Activated CD4-positive, alpha-beta T cell treated with anti-CD3 and anti-CD28 coated beads, Interleukin-2, amount 10 ng/mL, durations not matched to agents 7 days and 5 days (primary cell): ENCODE data around the gene DUSP2. TPM values are rescaled to one million over a fixed set of nuclear protein-coding genes. Genes with fewer than 3 reads are reported as not detected.

ENCODE experiments used
- CTCF ChIA-PET: fragments of 350-600 bp; sonication (Branson Sonifier 250); formaldehyde crosslinking; loops from one replicate; lab custom pipeline; 2021; ENCODE audit warnings: antibody characterized with exemption; lab: Charles Lee
- POLR2A ChIA-PET: fragments of 350-600 bp; sonication (Branson Sonifier 250); formaldehyde crosslinking; loops from one replicate; lab custom pipeline; 2021; ENCODE audit warnings: antibody characterized with exemption; lab: Charles Lee
- DNase-seq: peaks from one replicate; pipeline ENCODE4 v3.0.0-alpha.2; 2020
- H3K27ac Mint-ChIP-seq: one replicate; pipeline ENCODE4 v1.8.0; 2021; ENCODE audit warnings: mild to moderate bottlenecking, moderate library complexity, mixed read lengths
- H3K27me3 Mint-ChIP-seq: one replicate; pipeline ENCODE4 v1.8.0; 2021; ENCODE audit warnings: mixed read lengths
- H3K36me3 Mint-ChIP-seq: one replicate; pipeline ENCODE4 v1.8.0; 2021; ENCODE audit warnings: low read depth, mixed read lengths
- H3K4me1 Mint-ChIP-seq: one replicate; pipeline ENCODE4 v1.8.0; 2021; ENCODE audit warnings: mixed read lengths
- H3K4me3 Mint-ChIP-seq: one replicate; pipeline ENCODE4 v1.8.0; 2021; ENCODE audit warnings: mild to moderate bottlenecking, moderate library complexity, mixed read lengths
- H3K9me3 Mint-ChIP-seq: one replicate; pipeline ENCODE4 v1.8.0; 2021; ENCODE audit warnings: mixed read lengths
- total RNA-seq, 2 experiments: library from RNA; stranded (reverse); gene quantifications; one replicate each; pipeline ENCODE4 v1.2.3, GENCODE V29; 2021

Gene DUSP2
- total RNA-seq, 2 experiments from 2014 or later: 11.9 to 14.2 TPM

- ChIA-PET POLR2A (no interaction called here), CTCF (interaction anchor here (2.3 to 4.1 kb wide), 4 partner anchors 8 to 23 kb away, joined by 8 to 20 read pairs (median 13); partner anchors contain the start of gene ASTL)
- H3K4me1 Mint-ChIP-seq: peaks cover 72% of the 10 kb centered on the region
Measured at GRCh38 chr2:96151595-96152303, 6.5 kb upstream of the DUSP2 start.

DNA sequence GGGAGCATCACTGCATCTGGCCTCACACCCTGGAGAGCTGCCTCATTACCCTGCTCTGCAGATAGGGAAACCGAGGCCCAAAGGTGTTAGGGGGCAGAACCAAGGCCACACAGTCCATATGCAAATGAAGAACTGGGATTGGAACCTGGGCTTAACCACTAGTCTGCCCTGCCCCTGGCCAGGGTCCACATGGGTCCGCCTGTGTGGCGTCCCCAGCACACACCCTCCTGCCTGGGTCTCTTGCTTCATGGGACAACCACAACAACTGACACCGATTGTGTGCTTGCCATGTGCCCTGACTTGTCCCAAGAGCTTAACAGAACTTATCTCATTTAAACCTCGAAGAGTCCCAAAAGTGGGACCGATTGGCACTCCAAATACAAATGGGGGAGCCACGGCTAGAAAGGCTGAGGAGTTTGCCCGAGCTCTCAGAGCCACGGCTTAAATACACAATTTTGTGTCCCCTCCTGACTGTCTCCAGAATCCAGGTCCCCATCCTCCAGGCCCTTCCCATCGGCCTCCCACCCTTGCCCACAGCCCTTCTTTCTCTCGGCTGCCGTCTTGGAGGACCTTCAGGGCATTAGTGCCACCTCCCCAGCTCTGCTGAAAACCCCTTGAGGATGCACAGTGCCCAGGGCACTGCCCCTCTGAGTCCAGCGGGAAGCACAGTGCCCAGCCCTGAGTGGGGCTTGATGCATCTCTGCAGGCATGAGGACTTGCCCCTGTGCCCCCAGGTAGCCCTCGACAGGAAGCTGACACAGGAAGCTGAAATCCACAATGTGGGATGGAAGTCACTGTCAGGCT lies 5.8 kb upstream of the DUSP2 start:
- Mint-ChIP-seq H3K4me1 (peaks cover 72% of the 10 kb centered on the region), H3K36me3 (no peaks in the 10 kb centered on the region), H3K9me3 (no peaks in the 10 kb centered on the region), H3K27me3 (no peaks in the 10 kb centered on the region), H3K4me3 (no peak overlapping the region), H3K27ac (peak overlapping the region; percentile 69)
- ChIA-PET POLR2A (no interaction called here), CTCF (interaction anchor here (2.3 to 4.1 kb wide), 4 partner anchors 9 to 23 kb away, joined by 8 to 20 read pairs (median 13); partner anchors contain the start of gene ASTL)
- no peak for DNase-seq

More at GRCh38 chr2:96151595-96152303, 6.5 kb upstream of the DUSP2 start:
- no peak overlapping the region for H3K4me3 Mint-ChIP-seq
- no peaks in the 10 kb centered on the region for H3K27me3 Mint-ChIP-seq
- no peaks in the 10 kb centered on the region for H3K9me3 Mint-ChIP-seq
- no peak for DNase-seq
- H3K36me3 Mint-ChIP-seq: no peaks in the 10 kb centered on the region
- H3K27ac Mint-ChIP-seq: peak overlapping the region; percentile 69

GRCh38 chr2:96150007-96150640 lies 4.9 kb upstream of the DUSP2 start:
- POLR2A ChIA-PET: no interaction called here
- Mint-ChIP-seq H3K27me3 (no peaks in the 10 kb centered on the region), H3K36me3 (no peaks in the 10 kb centered on the region), H3K9me3 (no peaks in the 10 kb centered on the region), H3K27ac (peak overlapping the region; percentile 50), H3K4me3 (no peak overlapping the region), H3K4me1 (peaks cover 71% of the 10 kb centered on the region)
- DNase-seq: no peak
- CTCF ChIA-PET: interaction anchor here (0.6 to 15.6 kb wide), 6 partner anchors 10 to 26 kb away, joined by 3 to 239 read pairs (median 13); partner anchors contain the start of gene ASTL

DNA sequence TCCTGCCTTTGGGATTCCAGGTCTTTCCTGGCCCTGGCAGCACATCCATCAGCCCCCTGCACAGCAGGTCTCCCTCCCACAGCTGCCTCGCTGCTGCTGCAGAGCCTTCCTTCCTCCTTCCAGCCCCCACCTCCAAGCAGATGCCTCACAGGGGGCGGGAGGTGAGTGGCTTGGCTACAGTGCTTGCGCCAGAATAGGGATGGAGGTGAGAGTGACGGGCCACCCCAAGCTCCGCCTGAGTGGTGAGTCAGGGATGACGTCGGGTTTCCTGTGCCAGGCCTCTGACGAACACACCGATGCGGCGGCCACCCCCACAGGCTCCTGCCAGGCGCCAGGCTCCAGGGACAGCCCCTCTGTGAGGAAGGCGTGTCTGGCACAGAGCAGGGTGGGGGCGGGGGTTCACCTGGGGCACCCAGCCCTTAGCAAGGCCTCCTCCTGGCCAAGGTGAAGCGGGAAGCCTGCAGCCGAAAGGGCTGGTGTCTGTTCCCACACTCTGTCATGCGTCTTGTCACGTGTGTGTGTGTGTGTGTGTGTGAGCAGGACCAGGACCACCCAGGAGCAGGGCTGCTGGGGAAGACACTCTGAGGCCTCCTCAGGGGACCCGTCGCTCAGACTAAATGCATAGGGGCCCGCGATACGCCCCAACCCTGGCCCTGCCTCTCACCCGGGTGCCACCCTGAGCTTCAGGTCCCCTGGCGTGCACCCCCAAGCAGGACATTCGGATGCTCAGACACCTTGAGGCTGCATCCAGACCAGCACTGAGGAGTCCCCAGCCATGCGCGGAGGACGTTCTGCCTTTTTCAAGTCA lies 3.4 kb upstream of the DUSP2 start:
- POLR2A ChIA-PET: no interaction called here

GRCh38 chr2:96147593-96148201 lies 2.5 kb upstream of the DUSP2 start:
- CTCF ChIA-PET: interaction anchor here (0.6 to 15.6 kb wide), 6 partner anchors 10 to 614 kb away, joined by 3 to 239 read pairs (median 6); partner anchors contain the start of gene ASTL

More for the DNA sequence above, 3.4 kb upstream of the DUSP2 start:
- CTCF ChIA-PET: interaction anchor here (0.6 to 15.6 kb wide), 5 partner anchors 11 to 615 kb away, joined by 3 to 239 read pairs (median 10); partner anchors contain the start of gene ASTL
- H3K4me1 Mint-ChIP-seq: peaks cover 79% of the 10 kb centered on the region
- peak overlapping the region; percentile 98 for H3K27ac Mint-ChIP-seq
- H3K27me3 Mint-ChIP-seq: no peaks in the 10 kb centered on the region
- H3K36me3 Mint-ChIP-seq: peaks cover 9% of the 10 kb centered on the region
- DNase-seq: peak; percentile 95
- H3K9me3 Mint-ChIP-seq: no peaks in the 10 kb centered on the region
- peak overlapping the region; percentile 57 for H3K4me3 Mint-ChIP-seq

DNA sequence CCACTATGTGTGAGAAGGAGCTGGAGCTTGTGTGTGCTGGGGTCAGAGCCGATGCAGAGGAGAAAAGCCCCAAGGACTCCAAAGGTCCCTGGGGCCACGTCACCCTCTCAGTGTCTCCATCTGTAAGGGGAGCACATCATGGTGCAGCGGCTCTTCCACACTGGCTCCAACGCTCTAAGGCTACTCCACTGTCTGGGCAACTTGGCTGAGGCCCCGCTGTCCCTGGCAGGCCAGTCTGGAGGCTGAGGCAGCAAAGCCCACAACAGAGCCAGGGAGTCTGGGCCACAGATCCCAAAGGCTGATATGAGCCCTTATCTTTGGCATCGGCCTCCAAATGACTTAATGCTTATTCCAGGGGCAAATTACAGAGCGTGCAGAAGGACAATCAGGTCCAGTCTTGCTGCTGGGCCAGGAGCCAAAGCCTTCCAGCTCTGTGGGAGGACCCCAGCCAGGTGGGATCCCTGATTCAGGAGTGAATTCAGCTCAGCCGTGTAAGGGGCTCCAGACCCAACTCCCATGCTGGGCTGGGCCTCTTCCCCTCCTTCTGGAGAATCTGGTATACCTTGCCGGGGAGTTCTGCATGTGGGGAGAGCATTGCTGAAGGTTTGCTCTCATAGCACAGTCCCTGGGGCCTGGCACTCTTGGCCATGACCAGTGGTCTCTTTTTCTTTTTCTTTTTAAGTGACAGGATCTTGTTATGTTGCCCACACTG lies 1.8 kb upstream of the DUSP2 start:
- no peaks in the 10 kb centered on the region for H3K9me3 Mint-ChIP-seq
- peaks cover 80% of the 10 kb centered on the region for H3K4me1 Mint-ChIP-seq
- H3K4me3 Mint-ChIP-seq: peak overlapping the region; percentile 74
- H3K27ac Mint-ChIP-seq: peak overlapping the region; percentile 98
- no peaks in the 10 kb centered on the region for H3K27me3 Mint-ChIP-seq
- ChIA-PET POLR2A (no interaction called here), CTCF (interaction anchor here (0.6 to 15.6 kb wide), 5 partner anchors 9 to 29 kb away, joined by 3 to 239 read pairs (median 10); partner anchors contain the start of gene ASTL)
- H3K36me3 Mint-ChIP-seq: peaks cover 14% of the 10 kb centered on the region
- no peak for DNase-seq

More at GRCh38 chr2:96147593-96148201, 2.5 kb upstream of the DUSP2 start:
- H3K4me3 Mint-ChIP-seq: peak overlapping the region; percentile 57
- POLR2A ChIA-PET: no interaction called here
- no peaks in the 10 kb centered on the region for H3K9me3 Mint-ChIP-seq
- no peaks in the 10 kb centered on the region for H3K27me3 Mint-ChIP-seq
- DNase-seq: no peak
- H3K27ac Mint-ChIP-seq: peak overlapping the region; percentile 98
- peaks cover 14% of the 10 kb centered on the region for H3K36me3 Mint-ChIP-seq
- H3K4me1 Mint-ChIP-seq: peaks cover 79% of the 10 kb centered on the region

- CTCF ChIA-PET: interaction anchor here (0.6 to 15.6 kb wide), 5 partner anchors 9 to 30 kb away, joined by 3 to 239 read pairs (median 10); partner anchors contain the start of gene ASTL
- H3K36me3 Mint-ChIP-seq: peaks cover 14% of the 10 kb centered on the region
Measured at GRCh38 chr2:96146153-96146880, 1.1 kb upstream of the DUSP2 start.

GRCh38 chr2:96145848-96146152 lies 560 bp upstream of the DUSP2 start:
- peaks cover 14% of the 10 kb centered on the region for H3K36me3 Mint-ChIP-seq
- ChIA-PET CTCF (interaction anchor here (3.7 to 15.6 kb wide), 2 partner anchors 8 to 30 kb away, joined by 25 to 239 read pairs; partner anchors contain the start of gene ASTL), POLR2A (no interaction called here)
- peak overlapping the region; percentile 98 for H3K27ac Mint-ChIP-seq
- H3K9me3 Mint-ChIP-seq: no peaks in the 10 kb centered on the region
- no peaks in the 10 kb centered on the region for H3K27me3 Mint-ChIP-seq
- DNase-seq: no peak
- peak overlapping the region; percentile 74 for H3K4me3 Mint-ChIP-seq
- peaks cover 71% of the 10 kb centered on the region for H3K4me1 Mint-ChIP-seq

More at GRCh38 chr2:96146153-96146880, 1.1 kb upstream of the DUSP2 start:
- POLR2A ChIA-PET: no interaction called here
- peak; percentile 89 for DNase-seq
- no peaks in the 10 kb centered on the region for H3K27me3 Mint-ChIP-seq
- peak overlapping the region; percentile 74 for H3K4me3 Mint-ChIP-seq
- no peaks in the 10 kb centered on the region for H3K9me3 Mint-ChIP-seq
- H3K4me1 Mint-ChIP-seq: peaks cover 76% of the 10 kb centered on the region
- H3K27ac Mint-ChIP-seq: peak overlapping the region; percentile 98

GRCh38 chr2:96144481-96145035 lies 682 bp downstream of the DUSP2 start:
- H3K9me3 Mint-ChIP-seq: no peaks in the 10 kb centered on the region
- peaks cover 14% of the 10 kb centered on the region for H3K36me3 Mint-ChIP-seq
- peak overlapping the region; percentile 96 for H3K27ac Mint-ChIP-seq
- peak overlapping the region; percentile 92 for H3K4me3 Mint-ChIP-seq
- peak; percentile 38 for DNase-seq
- POLR2A ChIA-PET: interaction anchor here (1.0 to 1.6 kb wide), 2 partner anchors 13 to 30 kb away, joined by 3 to 5 read pairs; no protein-coding TSS in a partner anchor
- CTCF ChIA-PET: interaction anchor here (2.7 to 15.6 kb wide), 2 partner anchors 27 to 31 kb away, joined by 15 to 239 read pairs; no protein-coding TSS in a partner anchor
- peaks cover 63% of the 10 kb centered on the region for H3K4me1 Mint-ChIP-seq
- H3K27me3 Mint-ChIP-seq: no peaks in the 10 kb centered on the region
